GM10266 (cell line): ENCODE data around the gene NR2C2AP.

Source experiments
- DNase-seq: peaks from one replicate; pipeline ENCODE4 v3.0.0; 2012; ENCODE audit errors: extremely low spot score
- CTCF ChIP-seq: IDR thresholded peaks from 2 replicates; pipeline ENCODE4 v1.5.1; 2012; ENCODE audit warnings: mild to moderate bottlenecking, low read depth; ENCODE audit not compliant: control insufficient read depth, insufficient read depth; ENCODE audit errors: missing control alignments

NR2C2AP gene

DNA sequence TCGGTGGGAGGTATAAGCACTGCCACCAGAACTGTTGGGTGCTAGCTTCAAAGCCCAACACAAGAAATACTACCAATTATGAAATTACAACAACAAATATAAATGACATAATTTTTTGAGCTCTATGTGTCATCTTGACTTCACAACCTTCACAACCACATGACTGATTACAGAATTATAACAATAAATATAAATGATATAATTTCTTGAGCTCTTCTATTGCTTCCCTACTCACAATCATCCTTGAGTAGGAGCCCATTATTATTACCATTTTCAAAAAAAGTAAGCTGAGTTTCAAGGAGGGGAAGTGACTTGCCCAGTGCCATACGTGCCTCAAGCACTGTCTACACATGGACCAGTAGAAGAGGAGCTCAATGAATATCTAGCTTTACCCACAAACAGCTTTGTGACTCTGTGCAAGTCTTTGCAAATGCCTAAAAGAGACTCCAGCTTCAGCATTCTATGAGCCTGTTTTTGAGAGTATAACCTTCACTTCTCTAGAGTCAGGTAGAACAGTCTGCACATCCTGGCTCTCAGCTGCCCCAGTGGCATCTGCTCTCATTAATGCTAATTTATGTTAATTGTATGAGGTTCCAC is 31.1 kb upstream of the NR2C2AP start:
- DNase-seq, result no peak
- TF ChIP-seq CTCF, result no peak

- TF ChIP-seq CTCF, result no peak
- no peak for DNase-seq
These were observed 29.1 kb upstream of the NR2C2AP start for GRCh38 chr19:19232261-19232721.

GRCh38 chr19:19230999-19231398 is 27.8 kb upstream of the NR2C2AP start:
- DNase-seq, result no peak
- TF ChIP-seq CTCF, result no peak

- TF ChIP-seq CTCF, result no peak
- DNase-seq, result no peak
These were observed 26.5 kb upstream of the NR2C2AP start for GRCh38 chr19:19229701-19230100.

DNA sequence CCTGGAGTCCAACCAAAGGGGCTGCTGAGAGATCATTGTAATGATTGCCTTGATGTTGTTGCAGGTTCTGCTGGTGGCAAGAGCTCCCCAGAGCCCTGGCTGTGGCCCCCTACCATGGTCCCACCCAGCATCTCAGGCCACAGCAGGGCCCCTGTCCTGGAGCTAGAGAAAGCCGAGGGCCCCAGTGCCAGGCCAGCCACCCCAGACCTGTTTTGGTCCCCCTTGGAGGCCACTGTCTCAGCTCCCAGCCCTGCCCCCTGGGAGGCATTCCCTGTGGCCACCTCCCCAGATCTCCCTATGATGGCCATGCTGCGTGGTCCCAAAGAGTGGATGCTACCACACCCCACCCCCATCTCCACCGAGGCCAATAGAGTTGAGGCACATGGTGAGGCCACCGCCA is 24.0 kb upstream of the NR2C2AP start:
- no peak for DNase-seq
- no peak for TF ChIP-seq CTCF

- no peak for DNase-seq
- no peak for TF ChIP-seq CTCF
These were observed 23.4 kb upstream of the NR2C2AP start for GRCh38 chr19:19226663-19227062.

- DNase-seq, result no peak
- no peak for TF ChIP-seq CTCF
These were observed 23.0 kb upstream of the NR2C2AP start for GRCh38 chr19:19226204-19226603.
